ENCODE results near the gene CBLIF.
"Not testable (repeated sequence)": the region's sequence is repeated elsewhere in the genome, so short reads cannot be mapped to it uniquely, and the experiment has no call there.

The CBLIF gene

DNA sequence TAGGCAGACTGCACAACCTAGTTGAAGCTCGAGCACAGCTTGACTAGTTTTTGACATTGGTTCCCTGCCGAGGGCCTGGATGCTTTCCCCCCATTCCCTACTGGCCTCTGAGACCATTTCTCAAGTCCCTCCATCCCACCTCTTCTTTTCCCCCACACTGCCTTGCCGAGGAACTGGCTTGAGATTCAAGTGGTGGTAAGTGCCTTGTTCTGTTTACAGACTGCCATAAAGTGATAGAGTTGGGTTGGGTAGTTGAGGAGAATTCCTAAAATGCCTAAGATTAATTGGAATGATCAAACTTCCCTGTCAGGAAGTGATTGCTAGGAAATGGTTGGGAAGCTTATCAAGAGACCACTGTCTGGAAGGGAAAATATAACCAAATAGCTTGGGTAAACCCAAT lies 50.9 kb downstream of the CBLIF start:
- no peak for DNase-seq (ENCODE audit: low spot score)

DNA sequence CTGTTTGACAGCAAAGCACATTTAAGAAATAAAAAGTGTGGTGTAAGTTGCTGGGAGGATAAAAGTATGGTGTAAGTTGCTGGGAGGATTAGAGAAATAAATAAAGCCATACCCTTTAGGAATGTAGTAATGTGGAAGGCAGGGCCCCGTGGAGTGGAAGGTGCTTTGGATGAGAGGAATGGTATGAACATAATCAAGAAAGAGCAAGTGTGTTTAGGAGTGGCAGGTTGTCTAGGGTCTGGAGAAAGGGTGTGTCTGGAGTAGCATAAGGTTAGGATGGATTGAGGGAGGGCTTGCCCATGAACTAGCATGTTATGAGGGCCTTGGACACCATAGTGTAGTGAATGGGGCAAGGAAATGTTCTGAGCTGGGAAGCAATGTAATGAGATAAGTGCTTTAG lies 52.8 kb downstream of the CBLIF start:
- DNase-seq (ENCODE audit: low spot score), result no peak

DNA sequence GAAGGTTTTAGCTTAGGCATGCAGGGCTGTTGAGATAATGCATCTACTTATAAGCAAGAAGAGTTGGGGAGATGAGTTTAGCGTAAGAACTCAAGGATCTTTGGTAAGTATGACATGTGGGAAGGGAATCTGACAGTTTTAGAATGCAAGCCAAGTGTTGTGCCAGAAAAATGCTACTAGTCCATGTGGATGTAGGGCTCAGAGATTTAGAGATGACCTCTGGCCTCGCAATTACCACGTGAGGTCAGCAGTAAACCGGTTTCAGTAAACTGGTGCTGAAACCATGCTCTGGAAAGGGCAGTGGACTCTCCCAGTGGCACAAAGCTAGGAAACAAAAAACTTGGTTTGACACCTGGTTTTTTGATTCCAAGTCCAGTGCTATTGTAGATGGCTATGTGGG lies 53.7 kb downstream of the CBLIF start:
- no peak for DNase-seq (ENCODE audit: low spot score)

DNA sequence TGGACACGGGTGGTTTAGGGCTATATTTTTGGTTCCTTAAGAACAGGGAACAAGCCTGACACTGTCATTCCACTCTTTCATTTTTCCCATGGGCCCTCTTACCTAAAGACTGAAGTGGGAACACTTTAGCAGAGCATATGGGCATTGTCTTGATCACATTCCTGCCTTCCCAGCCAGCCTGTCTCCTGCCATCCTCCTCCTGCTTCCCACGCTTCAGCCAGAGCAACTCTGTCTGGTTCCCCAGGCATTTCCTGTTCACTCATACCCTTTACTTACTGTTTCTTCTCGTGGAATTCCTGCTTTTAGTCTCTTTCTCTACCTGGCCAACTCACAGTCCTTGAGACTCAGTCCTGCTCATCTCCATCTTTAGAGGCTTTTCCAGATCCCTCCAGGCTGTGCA lies 57.5 kb downstream of the CBLIF start:
- DNase-seq (ENCODE audit: low spot score), result no peak

DNA sequence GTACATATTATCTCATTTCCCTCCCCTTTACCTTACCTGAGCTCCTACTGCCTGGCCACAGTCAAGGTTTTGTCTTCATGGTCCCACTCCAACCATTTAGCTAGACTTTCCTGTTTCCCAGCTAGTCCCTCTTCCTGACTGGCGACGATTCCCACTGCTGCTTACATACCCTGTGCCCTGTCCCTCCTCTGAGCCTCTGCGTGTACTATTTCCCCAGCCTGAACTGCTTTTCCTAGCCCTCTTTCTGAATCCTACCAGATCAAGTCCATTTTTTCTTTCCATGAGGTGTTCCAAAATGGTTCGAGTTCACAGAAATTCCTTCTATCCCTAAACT lies 58.1 kb downstream of the CBLIF start:
- DNase-seq (ENCODE audit: low spot score), result no peak

DNA sequence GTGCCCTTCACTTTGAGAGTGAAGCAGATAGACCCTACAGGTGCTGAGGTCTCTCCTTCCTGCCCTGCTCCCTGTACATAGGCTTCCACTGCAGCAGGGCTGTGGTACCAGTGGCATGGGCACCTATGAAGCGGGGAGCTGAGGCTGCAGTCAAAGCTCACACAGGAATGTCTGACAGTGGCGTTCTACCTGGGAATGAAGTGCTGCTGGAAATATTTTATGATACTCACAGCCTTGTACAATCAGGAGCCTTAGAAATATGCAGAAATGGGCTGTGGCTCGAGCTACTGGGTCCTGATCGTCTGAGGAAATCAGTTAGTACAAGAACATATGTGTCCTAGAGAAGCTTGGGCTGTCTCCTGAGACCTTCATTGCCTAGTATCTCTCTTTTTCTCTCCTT lies 59.5 kb downstream of the CBLIF start:
- DNase-seq (ENCODE audit: low spot score), result no peak

DNA sequence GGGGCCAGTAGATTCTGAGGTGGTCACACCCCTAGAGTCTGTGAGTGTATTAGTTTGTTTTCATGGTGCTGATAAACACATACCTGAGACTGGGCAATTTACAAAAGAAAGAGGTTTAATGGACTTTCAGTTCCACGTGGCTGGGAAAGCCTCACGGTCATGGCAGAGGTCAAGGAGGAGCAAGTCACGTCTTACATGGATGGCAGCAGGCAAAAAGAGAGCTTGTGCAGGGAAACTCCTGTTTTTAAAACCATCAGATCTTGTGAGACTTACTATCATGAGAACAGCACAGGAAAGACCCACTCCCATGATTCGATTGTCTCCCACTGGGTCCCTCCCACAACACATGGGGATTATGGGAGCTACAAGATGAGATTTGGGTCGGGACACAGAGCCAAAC lies 60.9 kb downstream of the CBLIF start:
- not testable (repeated sequence) for DNase-seq (ENCODE audit: low spot score)

DNA sequence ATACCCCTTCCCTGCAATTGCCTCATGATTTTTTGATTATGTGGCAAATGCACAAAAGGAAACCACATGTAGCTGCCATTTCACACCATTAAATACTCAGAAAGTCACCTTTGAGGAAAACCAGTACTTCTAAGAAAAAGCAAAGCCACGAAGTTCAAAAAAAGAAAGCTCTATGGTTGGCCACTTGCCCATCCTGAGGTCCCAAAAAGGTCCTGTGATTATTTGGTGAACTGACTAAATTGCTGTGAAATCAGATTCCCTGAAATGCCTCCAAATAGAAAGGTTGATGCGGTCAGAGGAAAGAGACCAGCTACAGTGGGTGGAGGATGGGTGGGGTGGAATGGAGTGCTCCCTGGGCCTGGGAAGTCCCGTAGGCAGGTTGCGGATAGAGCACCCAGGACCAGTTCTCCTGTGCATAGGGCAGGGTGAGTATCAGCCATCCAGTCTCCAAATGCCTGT lies 61.6 kb downstream of the CBLIF start:
- no peak for DNase-seq (ENCODE audit: low spot score)

DNA sequence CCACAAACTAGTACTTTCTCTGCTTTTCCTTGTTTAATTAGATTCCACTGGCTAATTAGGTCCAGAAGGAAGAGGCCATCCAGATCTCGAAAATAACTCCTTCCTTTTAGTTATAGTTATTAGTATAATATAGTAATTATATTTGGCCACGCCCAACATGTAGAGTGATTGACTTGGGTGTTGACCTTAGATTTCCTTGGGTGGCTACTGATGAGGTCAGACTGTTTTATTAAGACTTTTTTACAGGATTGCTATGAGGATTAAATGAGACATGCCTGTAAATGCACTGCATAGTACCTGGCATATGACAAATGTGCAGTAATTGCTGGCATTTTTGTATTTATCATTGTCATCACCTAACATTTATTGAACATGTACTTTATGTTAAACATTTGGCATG lies 63.2 kb downstream of the CBLIF start:
- no peak for DNase-seq (ENCODE audit: low spot score)

DNA sequence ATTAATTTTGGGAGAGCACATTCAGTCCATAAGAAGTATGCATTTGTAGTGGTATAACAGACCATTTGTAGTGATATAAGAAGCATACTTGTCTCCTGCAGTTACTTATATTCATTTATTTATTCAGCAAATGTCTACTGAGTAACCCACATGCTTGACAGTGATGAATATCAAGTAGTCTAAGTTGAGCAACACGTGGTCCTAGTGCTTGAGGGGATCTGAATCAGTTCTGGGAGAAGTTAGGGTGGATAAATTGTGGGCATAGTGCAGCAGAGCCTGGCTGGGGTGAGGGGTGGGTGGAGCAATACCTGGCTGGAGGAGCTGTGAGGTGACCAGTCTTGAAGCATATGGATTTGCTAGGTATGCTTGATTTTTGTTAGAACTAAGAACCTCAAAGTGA lies 65.8 kb downstream of the CBLIF start:
- no peak for DNase-seq (ENCODE audit: low spot score)

All from SW480 (cell line).